ENCODE data around the gene CBX8. TPM values are rescaled to one million over a fixed set of nuclear protein-coding genes. Genes with fewer than 3 reads are reported as not detected.

Gene CBX8
- total and polyA plus RNA-seq, 2 of the 13 experiments (the other 11 are each of a cell fraction or from before 2014, with no cell fraction given): 0.34 to 12.6 TPM

GRCh38 chr17:79808763-79809529 lies 12.1 kb upstream of the CBX8 start:
- H2AFZ ChIP-seq (ENCODE audit: low read length): no peak overlapping the region
- ATAC-seq (peak; percentile 53), FAIRE-seq (peak; percentile 93), DNase-seq (ENCODE audit: low spot score) (peak; percentile 73)
- H3K4me2 ChIP-seq (ENCODE audit: low read depth, low read length): peak overlapping the region; percentile 63
- H3K4me1 ChIP-seq (ENCODE audit: insufficient read depth, low read length): peaks cover 60% of the 10 kb centered on the region
- 0 out of 2 replicates have a peak overlapping the region, but pooled peaks have one; percentile 33 for H3K9ac ChIP-seq (ENCODE audit: insufficient read depth, low read depth, low read length)
- no peaks in the 10 kb centered on the region for H3K9me3 ChIP-seq (ENCODE audit: low read length)
- ChIA-PET CTCF (ENCODE audit: low intra/inter-chr PET ratio, low total read pairs) (interaction anchor here (1.1 to 1.7 kb wide), 4 partner anchors 26 to 162 kb away, joined by 3 to 7 read pairs (median 3); no protein-coding TSS in a partner anchor), POLR2A (interaction anchor here (0.8 to 16.5 kb wide), 10 partner anchors 9 to 185 kb away, joined by 3 to 274 read pairs (median 7); partner anchors contain the start of genes CBX4 and CBX8)
- intact Hi-C loops (cut with micrococcal nuclease; ENCODE audit: unreplicated experiment): no loop called here
- no peak overlapping the region for H3K27ac ChIP-seq (ENCODE audit: extremely low read length, insufficient read depth, low read length)
- H4K20me1 ChIP-seq (ENCODE audit: insufficient read depth, low read length): no peaks in the 10 kb centered on the region
- in situ Hi-C loops (cut with HindIII; ENCODE audit: extremely low pct_ligation_motif_present, low pct_unique_long_range_greater_than_20kb): loop anchor here (5.0 kb wide), 1 partner anchor 108 kb away; no protein-coding TSS in a partner anchor
- H3K36me3 ChIP-seq (replicated peaks in 1 of 2; ENCODE audit: control insufficient read depth in 1 of 2, insufficient read depth in 2 of 2, low read length in 2 of 2): no peaks in the 10 kb centered on the region
- H3K27me3 ChIP-seq (ENCODE audit: control insufficient read depth in 1 of 2, insufficient read depth in 2 of 2, low read length in 2 of 2): peaks cover 35 to 82% of the 10 kb centered on the region in 2 experiments
- 15% methylated on average over 15 of the region's 20 CpGs for WGBS (ENCODE audit: low lambda C conversion rate)
- peak overlapping the region in 1 of 3 experiments; percentile 47; a peak in 1 of 6 replicates for H3K4me3 ChIP-seq (replicated peaks in 1 of 3; ENCODE audit: insufficient read depth in 1 of 3, low read depth in 2 of 3, low read length in 3 of 3)
- no peaks in the 10 kb centered on the region for H3K79me2 ChIP-seq (ENCODE audit: insufficient read depth, low read length)
- BruUV-seq (replicated peaks): no TSS peak
- TF ChIP-seq ZNF782 (CRISPR knock-in tag; IDR thresholded peaks at IDR 0.05; ENCODE audit: borderline replicate concordance) (no peak), ASH2L (IDR thresholded peaks at IDR 0.05; ENCODE audit: insufficient read length, low read depth, low read length) (no peak), MAFK (conservative IDR thresholded peaks at IDR 0.05 in 1 of 2, IDR thresholded peaks at IDR 0.05 in 1 of 2; ENCODE audit: low read length in 2 of 2) (no peak), ZNF260 (CRISPR knock-in tag; IDR thresholded peaks at IDR 0.05; ENCODE audit: borderline replicate concordance, low read depth) (no peak), IRF1 (CRISPR knock-in tag; IDR thresholded peaks at IDR 0.05; ENCODE audit: low read depth) (no peak), LRRFIP1 (CRISPR knock-in tag; conservative IDR thresholded peaks at IDR 0.05) (no peak), PAX8 (CRISPR knock-in tag; IDR thresholded peaks at IDR 0.05; ENCODE audit: borderline replicate concordance) (no peak), HDAC1 (CRISPR knock-in tag; IDR thresholded peaks at IDR 0.05) (peak; percentile 52; the same call in 1 of the 2 replicates), ZNF614 (CRISPR knock-in tag; IDR thresholded peaks at IDR 0.05; ENCODE audit: borderline replicate concordance) (peak; percentile 44; the same call in 1 of the 2 replicates), HIVEP1 (CRISPR knock-in tag; IDR thresholded peaks at IDR 0.05) (0 out of 2 replicates have a peak, but pooled peaks have one; percentile 35), ZBTB3 (CRISPR knock-in tag; IDR thresholded peaks at IDR 0.05; ENCODE audit: borderline replicate concordance, low read depth) (no peak), CHCHD3 (CRISPR knock-in tag; IDR thresholded peaks at IDR 0.05) (no peak), KLF16 (CRISPR knock-in tag; IDR thresholded peaks at IDR 0.05) (no peak)
- TF ChIP-seq, protein P1, sequence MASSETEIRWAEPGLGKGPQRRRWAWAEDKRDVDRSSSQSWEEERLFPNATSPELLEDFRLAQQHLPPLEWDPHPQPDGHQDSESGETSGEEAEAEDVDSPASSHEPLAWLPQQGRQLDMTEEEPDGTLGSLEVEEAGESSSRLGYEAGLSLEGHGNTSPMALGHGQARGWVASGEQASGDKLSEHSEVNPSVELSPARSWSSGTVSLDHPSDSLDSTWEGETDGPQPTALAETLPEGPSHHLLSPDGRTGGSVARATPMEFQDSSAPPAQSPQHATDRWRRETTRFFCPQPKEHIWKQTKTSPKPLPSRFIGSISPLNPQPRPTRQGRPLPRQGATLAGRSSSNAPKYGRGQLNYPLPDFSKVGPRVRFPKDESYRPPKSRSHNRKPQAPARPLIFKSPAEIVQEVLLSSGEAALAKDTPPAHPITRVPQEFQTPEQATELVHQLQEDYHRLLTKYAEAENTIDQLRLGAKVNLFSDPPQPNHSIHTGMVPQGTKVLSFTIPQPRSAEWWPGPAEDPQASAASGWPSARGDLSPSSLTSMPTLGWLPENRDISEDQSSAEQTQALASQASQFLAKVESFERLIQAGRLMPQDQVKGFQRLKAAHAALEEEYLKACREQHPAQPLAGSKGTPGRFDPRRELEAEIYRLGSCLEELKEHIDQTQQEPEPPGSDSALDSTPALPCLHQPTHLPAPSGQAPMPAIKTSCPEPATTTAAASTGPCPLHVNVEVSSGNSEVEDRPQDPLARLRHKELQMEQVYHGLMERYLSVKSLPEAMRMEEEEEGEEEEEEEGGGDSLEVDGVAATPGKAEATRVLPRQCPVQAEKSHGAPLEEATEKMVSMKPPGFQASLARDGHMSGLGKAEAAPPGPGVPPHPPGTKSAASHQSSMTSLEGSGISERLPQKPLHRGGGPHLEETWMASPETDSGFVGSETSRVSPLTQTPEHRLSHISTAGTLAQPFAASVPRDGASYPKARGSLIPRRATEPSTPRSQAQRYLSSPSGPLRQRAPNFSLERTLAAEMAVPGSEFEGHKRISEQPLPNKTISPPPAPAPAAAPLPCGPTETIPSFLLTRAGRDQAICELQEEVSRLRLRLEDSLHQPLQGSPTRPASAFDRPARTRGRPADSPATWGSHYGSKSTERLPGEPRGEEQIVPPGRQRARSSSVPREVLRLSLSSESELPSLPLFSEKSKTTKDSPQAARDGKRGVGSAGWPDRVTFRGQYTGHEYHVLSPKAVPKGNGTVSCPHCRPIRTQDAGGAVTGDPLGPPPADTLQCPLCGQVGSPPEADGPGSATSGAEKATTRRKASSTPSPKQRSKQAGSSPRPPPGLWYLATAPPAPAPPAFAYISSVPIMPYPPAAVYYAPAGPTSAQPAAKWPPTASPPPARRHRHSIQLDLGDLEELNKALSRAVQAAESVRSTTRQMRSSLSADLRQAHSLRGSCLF (CRISPR knock-in tag; IDR thresholded peaks at IDR 0.05; ENCODE audit: borderline replicate concordance): no peak

All from HepG2 (cell line).